HG02763 (cell line): Measurements from ENCODE around the gene MTR.
"Not testable (repeated sequence)": the region's sequence is repeated elsewhere in the genome, so short reads cannot be mapped to it uniquely, and the experiment has no call there.

Source experiments
- ATAC-seq: cut with Tn5 transposase; IDR thresholded peaks from one replicate; pipeline ENCODE4 v1.9.1; 2021; ENCODE audit warnings: mild to moderate bottlenecking, moderate library complexity; ENCODE audit not compliant: unreplicated experiment

MTR gene

GRCh38 chr1:236830116-236830515 lies 35.0 kb downstream of the MTR start:
- ATAC-seq, result no peak

- ATAC-seq, result no peak
Measured at GRCh38 chr1:236830560-236830959, 35.5 kb downstream of the MTR start.

GRCh38 chr1:236833575-236833974 lies 38.5 kb downstream of the MTR start:
- no peak for ATAC-seq

GRCh38 chr1:236834876-236835275 lies 39.8 kb downstream of the MTR start:
- ATAC-seq, result no peak

GRCh38 chr1:236835491-236835890 lies 40.4 kb downstream of the MTR start:
- ATAC-seq, result no peak

GRCh38 chr1:236836157-236836556 lies 41.1 kb downstream of the MTR start:
- ATAC-seq, result no peak

- no peak for ATAC-seq
Measured at GRCh38 chr1:236837115-236837514, 42.0 kb downstream of the MTR start.

GRCh38 chr1:236837897-236838296 lies 42.8 kb downstream of the MTR start:
- ATAC-seq, result no peak

- ATAC-seq, result no peak
Measured at GRCh38 chr1:236841341-236841740, 46.2 kb downstream of the MTR start.

GRCh38 chr1:236844499-236845271 lies 49.6 kb downstream of the MTR start:
- no peak for ATAC-seq

GRCh38 chr1:236845830-236846229 lies 50.7 kb downstream of the MTR start:
- ATAC-seq, result no peak

- ATAC-seq, result no peak
Measured at GRCh38 chr1:236848274-236848923, 53.3 kb downstream of the MTR start.

GRCh38 chr1:236850077-236850979 lies 55.2 kb downstream of the MTR start:
- ATAC-seq, result no peak

- ATAC-seq, result no peak
Measured at GRCh38 chr1:236851871-236852270, 56.8 kb downstream of the MTR start.

- no peak for ATAC-seq
Measured at GRCh38 chr1:236853921-236854604, 59.0 kb downstream of the MTR start.

GRCh38 chr1:236854605-236854983 lies 59.5 kb downstream of the MTR start:
- no peak for ATAC-seq

GRCh38 chr1:236856649-236857048 lies 61.6 kb downstream of the MTR start:
- not testable (repeated sequence) for ATAC-seq

GRCh38 chr1:236858165-236858564 lies 63.1 kb downstream of the MTR start:
- no peak for ATAC-seq

- ATAC-seq, result no peak
Measured at GRCh38 chr1:236860101-236860500, 65.0 kb downstream of the MTR start.

GRCh38 chr1:236860674-236861073 lies 65.6 kb downstream of the MTR start:
- no peak for ATAC-seq
